Stimulated activated CD4-positive, alpha-beta T cell treated with anti-CD3 and anti-CD28 coated beads, Interleukin-1b, Interleukin-23, amount 100 ng/mL, for 48 hours (primary cell): ENCODE results near the gene NATD1.

Experiments used
- DNase-seq: peaks from one replicate; pipeline ENCODE4 v3.0.0-alpha.2; 2020

The NATD1 gene

GRCh38 chr17:21252796-21253645 is at the start of gene NATD1:
TSS of gene NATD1 (minus strand) at chr17:21253410. CDS start at chr17:21253264, 146 bp downstream.
- DNase-seq = peak; percentile 73

DNA sequence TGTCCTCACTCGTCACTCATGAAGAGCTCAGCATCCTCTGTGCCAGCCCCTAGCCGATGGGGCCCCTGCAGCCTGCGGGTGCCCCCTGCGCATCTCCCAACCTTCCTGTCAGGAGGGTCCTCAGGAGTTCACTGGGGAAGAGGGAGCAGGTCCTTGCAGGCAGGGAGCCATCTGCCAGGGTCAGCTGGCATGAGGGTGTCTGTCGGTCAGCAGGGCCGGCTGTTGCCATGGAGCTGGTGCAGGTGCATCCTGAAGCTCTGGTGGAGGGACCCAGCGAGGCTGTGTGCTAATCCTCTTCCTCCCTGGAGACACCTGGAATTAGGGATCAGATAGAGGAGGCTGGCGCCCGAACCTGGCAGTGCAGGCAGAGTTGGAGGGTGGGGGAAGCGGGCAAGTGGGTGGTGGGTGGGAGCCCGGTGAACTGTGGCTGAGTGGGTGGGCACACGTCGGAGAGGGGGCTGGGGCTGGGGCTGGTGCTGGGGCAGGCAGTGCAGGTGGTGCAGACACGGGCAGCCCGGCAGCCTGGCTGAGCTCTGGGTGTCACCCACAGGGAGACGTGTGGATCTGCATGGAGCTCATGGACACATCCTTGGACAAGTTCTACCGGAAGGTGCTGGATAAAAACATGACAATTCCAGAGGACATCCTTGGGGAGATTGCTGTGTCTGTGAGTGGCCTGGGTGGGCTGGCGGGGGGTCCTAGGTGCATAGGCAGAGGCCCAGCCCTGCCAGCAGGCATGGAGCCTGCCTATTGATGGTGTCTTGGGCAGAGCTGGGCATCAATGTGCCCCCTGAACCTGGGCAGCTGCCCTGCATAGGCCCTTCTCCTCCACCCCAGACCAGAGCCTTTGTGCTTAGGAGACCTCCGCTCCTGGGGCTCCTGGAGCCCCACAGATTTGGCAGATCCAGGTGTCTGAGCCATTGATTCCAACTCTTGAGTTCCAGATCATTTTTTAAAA is 48.7 kb upstream of the NATD1 start:
- no peak for DNase-seq

DNA sequence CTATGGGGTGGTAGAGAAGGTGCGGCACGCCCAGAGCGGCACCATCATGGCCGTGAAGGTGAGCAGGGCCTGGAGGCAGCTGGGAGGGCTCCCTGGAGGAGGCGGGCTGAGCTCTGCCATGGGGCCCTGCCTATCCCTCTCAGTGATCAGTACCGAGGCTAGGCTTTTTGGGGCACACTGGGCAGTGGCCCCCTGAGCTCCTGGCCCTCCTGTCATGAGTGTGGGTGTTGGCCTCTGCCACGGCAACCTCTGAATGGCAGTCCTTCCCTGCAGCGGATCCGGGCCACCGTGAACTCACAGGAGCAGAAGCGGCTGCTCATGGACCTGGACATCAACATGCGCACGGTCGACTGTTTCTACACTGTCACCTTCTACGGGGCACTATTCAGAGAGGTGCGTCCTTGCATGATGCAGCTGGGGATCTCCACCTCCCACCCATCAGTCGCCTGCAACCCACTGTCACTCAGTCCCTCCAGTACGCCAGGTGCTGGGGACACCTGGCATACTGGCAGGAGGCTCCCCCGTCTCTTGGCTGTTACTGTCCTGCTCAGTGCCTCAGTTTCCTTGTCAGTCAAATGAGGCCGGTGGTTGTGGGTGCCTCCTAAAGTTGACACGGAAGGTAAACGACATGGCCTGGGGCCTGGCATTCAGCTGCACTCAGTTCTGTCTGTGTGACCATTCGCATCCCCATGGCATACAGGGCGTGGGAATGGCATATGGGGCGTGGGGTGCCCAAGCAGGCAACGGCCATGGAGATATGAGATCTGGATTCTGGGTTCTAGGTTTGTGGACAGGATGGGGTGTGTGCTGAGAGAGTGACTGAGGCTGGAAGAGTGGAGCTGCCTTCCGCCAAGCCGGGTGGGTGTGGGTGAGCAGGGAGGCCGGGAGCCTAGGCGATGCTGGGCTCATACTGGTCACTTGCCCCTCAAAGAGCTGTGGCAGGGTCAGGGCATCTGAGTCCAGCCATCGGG is 47.7 kb upstream of the NATD1 start:
- no peak for DNase-seq

DNA sequence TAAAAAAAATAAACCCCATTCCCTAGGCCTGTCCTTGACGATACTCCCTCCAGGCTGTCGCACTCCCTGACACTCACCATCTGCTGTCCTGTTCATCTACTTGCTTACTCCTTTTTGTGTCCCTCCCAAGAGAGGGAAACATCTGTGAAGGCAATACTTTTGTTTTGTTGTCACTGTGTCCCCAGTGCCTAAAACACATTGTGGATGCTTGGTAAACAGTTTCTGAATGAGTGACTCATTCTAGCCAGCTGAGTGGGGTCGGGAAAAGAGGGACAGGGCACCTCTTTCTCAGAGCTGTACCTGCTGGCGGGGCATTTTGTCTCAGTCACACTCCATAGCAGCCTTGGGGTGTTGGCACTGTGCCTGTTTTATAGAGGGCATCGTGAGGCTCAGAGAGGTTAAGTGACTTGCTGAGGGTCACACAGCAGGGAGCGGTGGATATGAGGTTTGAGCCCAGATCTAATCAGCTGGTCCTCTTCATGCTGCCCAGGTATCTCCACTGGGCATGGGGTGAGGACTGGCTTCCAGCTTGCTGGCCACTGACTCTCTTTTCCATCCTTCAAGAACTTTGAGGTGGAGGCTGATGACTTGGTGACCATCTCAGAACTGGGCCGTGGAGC is 46.9 kb upstream of the NATD1 start:
- no peak for DNase-seq

- DNase-seq = no peak
These were observed 45.8 kb upstream of the NATD1 start for GRCh38 chr17:21298983-21299519.

GRCh38 chr17:21298056-21298982 is 45.1 kb upstream of the NATD1 start:
- DNase-seq = no peak

- no peak for DNase-seq
These were observed 44.4 kb upstream of the NATD1 start for GRCh38 chr17:21297597-21297996.

DNA sequence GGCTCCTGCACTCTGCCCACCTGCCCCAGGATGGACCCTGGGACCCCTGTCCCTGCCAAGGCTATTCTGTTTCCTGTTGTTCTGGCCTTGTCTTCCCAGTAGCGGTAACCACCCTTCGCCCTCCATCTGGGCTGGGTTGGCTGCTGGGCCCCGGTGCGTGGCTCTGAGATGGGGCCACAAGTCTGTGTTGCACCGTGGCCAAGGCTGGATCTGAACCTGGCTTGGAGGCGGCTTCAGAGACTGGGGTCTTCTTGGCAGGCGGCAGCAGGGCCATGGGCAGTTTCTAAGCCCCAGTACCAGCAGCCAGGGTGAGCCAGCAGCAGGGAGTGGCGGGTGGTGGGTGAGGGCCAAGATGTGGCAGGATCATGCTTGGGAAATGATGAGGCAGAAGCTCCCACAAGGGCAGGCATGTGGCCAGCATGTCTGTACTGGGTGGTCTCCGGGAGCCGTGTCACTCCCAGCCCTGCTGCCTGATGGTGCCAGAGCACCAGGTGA is 43.9 kb upstream of the NATD1 start:
- no peak for DNase-seq

- DNase-seq = no peak
These were observed 43.2 kb upstream of the NATD1 start for GRCh38 chr17:21296097-21297025.

- no peak for DNase-seq
These were observed 42.1 kb upstream of the NATD1 start for GRCh38 chr17:21295036-21295952.

- DNase-seq = no peak
These were observed 41.3 kb upstream of the NATD1 start for GRCh38 chr17:21294321-21295035.

DNA sequence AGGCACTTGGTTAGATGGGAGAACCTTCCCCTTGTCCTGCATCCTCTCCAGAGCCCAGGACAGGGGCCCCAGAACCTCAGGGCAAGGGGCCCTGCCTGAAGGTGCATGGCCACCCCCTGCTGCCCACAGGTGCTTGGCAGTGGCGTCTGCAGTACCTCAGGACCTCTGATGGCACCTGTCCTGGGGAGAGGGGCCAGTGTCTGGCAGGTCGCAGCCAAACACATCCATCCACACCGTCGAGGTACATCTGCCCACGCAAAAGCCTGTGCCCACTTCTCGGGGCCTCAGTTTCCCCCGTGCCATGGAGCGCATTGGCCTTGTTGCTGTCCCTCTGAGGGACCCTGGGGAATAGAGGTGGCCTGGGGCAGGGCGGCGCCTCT is 40.6 kb upstream of the NATD1 start:
- DNase-seq = no peak

DNA sequence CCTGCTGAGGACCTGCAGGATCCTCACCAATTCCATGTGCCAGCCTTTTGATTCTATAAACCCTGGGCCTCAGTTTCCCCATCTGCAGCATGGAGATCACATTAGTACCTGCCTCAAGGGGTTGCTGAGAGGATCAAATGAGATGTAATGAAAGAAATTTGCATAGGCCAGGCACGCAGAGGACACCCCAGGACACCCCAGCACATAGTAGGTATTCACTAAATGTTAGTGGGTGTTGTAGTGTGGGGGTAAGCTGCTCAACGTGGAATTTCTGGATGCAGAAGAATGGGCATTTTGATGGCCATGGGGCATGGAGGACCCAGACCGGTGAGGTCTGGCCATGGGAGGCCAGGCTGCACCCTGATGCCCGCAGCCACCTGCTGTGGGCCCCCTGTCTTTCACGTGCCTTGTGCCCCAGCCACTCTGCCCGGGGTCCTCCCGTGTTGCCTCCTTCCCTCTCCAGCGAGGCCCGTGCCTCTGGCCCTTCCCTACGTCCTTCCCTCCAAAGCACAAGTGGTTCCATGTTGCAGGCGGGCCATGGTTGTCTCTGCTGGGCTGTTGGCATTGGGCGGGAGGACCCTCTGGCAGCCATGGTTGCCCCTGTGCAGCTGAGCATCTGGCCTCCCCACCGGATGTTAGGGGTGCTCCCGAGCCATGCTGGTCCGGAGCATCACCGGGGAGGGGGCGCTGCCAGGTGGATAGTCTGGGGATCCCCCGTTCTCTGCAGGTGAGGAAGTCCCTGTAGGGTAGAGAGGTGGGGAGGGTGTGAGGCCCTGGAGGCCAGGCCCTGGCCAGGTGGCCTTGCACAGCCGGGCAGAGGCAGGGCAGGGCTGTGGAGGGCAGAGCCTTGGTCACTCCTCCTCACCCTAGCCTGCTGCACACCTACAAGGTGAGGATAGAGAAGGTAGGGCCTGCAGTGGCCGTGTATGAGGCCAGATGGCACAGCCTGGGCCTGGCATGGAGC is 39.9 kb upstream of the NATD1 start:
- no peak for DNase-seq

DNA sequence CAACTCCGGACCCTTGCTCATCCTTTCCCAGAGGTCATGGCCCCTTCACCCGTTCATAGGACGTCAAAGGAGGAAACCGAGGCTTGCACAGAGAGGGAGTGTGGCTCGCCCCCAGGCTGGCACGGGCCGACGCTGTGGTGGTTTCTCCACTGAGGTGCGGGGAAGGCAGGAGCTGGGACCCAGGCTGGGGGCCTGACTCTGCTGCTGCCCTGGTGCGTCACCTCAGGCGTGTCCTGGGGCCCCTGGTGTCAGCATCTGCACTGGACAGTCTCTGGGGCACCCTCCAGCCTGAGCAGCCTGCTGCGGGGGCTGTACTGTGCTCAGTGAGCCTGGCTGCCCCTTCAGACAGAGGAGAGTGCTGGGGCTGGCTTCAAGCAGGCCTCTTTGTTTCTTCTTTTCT is 38.7 kb upstream of the NATD1 start:
- DNase-seq = no peak

GRCh38 chr17:21291357-21291756 is 38.1 kb upstream of the NATD1 start:
- no peak for DNase-seq

DNA sequence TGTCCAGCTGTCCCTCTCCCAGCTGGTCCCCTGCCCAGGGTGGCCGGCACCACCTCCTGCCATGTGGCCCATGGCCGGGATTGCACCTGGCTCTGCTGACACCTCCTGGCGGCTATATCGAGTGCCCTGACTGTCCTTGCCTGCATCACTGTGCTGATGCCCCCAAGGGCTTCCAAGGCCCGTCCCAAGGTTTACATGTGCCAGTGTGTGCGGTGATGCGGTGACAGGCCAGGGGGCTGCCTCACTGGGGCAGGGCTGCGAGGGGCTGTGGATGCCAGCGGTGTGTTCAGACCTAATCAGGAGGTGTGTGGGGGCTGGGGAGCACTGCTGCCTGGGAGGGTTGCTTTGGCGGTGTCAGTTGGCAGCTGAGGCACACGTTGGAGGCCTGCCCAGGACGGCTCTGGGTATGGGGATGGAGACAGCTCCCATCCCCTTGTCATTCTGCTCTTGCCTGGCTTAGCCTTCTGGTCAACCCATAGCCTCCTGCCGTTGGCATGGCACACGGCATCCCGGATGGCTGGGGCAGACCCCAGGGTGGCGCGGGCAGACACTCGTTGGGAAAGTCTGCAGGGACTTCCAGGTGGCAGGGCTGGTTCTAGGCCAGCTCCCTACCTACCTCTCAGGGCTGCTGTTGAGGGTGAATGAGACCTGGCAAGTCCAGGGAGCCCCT is 36.8 kb upstream of the NATD1 start:
- DNase-seq = no peak
